GM21619 (cell line): ENCODE data around the gene PIGZ.
A peak's percentile ranks its signal among the peaks of the same experiment; 100 is the strongest.

Source experiments
- ATAC-seq: cut with Tn5 transposase; IDR thresholded peaks from one replicate; pipeline ENCODE4 v1.9.1; 2021; ENCODE audit not compliant: unreplicated experiment

Gene PIGZ

GRCh38 chr3:196983186-196983585, 14.6 kb upstream of the PIGZ start:
- ATAC-seq = no peak

DNA sequence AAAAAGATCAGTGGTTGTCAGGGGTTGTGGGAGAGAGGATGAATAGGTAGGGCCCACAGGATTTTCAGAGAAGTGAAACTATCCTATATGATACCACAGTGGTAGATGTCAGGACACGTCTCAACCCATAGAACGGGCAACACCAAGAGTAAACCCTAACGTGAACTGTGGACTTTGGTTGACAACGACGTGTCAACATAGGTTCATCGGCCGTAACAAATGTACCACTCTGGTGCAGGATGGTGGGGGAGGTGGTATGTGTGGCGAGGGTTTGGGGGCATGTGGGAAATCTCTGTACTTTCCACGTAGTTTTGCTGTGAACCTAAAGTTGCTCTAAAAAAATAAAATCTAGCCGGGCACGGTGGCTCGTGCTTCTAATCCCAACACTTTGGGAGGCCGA, 13.0 kb upstream of the PIGZ start:
- no peak for ATAC-seq

DNA sequence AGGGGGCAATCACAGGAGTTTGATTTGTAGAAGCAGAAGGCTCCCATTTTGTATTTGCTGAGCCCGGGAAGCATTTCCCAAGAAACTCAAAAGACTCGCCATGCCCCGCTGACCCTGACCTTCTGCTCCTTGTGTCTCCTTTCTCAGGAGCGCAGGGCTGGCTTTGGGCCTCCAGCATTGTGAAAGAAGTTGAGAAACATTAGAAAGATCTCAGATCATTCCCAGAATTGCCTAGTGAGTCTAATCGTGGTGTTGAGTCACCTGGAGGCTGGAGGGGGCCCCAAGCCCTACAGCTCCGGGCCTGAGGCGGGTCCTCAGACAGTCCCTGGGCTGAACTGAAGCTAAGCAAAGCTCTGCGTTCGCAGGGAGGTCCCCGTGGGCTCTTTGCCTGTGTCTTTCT, 10.9 kb upstream of the PIGZ start:
- no peak for ATAC-seq

DNA sequence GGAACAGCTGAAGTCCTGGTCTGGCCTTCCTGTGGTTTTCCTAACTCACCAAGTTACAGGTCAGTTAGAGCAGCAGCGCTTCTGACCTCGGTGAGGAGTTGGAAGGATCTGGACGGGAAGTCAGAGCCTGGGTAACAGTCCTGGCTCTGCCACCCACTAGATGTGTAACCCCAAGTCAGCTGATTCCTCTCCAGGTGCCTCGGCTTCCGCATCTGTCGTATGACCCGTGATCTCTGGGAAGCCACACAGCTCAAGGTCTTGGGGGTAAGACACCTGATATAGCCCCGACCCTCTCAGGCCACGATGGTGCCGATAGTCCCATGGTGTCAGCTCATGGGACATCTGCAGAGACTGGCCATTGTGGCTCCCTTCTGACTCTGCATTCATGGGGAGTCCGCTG, 8.3 kb upstream of the PIGZ start:
- no peak for ATAC-seq

DNA sequence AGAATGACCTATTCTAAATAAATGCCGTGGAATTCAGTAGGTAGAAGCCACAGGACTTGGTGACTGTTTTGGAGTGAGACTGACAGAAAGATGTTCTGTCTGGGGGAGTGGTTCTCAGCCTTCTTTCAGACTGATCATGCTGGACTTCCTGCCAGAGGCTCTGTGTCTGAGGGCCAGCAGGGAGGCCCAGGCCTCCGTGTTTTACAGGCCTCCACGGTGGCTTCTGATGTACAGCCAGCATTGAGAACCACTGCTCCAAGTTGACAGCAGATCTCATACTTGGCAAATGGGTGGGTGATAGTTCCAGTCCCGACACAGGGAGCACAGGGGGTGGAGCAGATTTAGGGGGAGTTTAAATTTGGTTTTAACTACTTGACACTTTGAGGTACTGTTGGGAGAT, 6.7 kb upstream of the PIGZ start:
- ATAC-seq = no peak

DNA sequence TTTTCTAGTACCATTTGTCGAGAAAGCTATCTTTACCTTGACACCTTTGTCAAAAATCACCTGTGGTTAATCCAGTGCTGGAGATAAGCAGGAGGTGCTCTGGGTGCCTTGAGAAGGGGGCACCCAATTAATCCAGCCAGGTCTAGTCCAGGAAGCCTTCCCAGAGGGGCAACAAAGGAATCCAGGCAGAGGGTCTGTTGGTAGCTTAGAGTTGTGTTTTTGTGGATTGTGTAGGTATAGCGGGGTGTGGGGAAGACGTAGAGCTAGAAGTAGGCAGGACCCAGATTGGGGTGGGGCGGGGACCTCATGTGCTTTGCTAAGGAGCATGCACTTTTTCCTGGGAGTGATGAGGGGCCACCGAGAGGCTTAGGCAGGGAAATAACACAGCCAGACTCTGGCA, 6.0 kb upstream of the PIGZ start:
- no peak for ATAC-seq

DNA sequence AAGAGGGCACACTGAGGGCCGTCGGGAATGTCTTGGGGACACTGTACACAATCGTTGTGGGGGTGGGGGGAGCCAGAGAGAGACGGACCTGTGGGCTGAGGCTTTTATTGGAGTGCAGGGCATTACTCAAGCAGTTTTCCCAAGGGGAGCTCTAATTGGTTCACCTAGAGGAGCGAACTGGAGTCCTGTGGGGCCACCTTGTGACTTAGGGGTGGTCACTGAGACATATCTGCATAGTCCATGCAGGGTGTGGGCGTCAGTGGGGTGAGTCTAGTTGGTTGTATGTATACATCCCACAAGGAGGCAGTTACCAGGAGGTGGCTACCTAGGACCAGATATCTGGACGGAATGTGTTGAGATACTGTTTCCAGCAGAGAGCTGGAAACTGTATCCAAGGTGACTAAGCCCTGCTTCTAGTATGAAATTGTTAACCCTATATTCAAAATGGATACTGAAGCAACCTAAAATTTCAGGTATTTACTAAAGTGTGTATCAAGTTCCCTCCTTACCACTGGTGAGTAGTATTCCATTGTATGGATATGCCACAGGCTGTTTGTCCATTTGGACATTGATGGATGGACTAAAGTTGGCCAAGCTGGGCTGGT, 2.6 kb upstream of the PIGZ start:
- ATAC-seq = no peak

DNA sequence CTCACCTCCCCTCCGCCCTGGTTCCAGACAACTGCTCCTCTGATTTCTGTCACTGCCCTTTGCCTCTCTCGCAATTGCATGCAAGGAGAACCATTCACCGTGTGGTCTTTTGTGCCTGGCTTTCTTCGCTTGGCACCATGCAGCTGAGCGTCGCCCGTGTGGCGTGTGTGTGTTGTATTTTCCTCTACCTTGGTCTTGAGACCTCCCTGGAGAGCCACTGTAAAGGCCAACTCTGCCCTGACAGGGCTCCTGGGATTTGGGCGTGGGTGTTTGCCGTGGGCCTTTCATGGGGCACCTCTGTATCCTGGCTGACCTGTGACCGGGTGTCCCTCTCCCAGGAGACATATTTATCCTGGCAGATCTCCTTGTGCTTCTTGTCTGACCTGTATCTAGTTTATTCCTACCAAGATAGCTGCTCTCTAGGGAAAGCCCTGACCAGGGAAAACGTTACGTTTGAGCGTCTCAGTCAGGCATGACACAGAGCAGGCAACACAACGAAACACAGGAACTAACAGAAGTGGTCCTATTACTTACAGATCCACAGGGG, 2.0 kb upstream of the PIGZ start:
- no peak for ATAC-seq

DNA sequence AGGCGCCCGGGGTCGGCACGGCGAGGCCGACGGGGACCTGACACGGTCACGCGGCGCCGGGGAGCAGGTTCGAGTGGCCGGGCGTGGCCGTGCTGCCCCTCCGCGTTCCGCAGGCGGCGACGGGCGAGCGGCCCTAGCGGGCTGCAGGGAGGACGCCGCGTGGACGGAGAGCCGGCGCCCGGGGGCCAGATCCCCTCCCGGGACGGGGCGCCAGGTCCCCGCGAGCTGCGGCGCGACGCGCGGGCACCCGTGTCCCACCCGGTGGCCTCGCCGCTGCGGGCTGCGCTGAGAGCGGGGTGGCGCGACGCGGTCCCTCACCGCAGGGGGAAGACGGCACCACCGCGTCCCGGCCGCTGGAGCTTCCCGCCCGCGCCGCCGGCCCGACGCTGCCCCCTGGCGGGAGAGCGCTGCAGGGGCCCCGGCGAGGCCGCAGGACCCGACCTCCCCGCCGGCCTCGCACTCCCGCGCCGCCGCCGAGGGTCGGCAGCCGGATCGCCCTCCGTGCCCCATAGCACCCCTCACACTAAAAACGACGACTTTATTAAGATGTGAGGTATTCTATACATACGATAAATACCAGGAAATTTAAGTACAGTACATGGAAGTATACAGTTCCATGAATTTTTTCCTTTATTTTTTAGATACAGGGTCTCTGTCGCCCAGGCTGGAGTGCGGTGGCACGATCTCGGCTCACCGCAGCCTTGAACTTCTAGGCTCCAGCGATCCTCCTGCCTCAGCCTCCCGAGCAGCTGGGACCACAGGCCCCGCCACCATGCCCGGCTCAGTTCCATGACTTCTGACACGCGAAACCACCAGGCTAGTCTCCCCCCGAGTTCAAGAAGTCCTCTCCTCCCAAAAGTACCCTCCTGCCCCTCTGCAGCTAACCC, 1.3 kb upstream of the PIGZ start:
- ATAC-seq = peak; percentile 49

DNA sequence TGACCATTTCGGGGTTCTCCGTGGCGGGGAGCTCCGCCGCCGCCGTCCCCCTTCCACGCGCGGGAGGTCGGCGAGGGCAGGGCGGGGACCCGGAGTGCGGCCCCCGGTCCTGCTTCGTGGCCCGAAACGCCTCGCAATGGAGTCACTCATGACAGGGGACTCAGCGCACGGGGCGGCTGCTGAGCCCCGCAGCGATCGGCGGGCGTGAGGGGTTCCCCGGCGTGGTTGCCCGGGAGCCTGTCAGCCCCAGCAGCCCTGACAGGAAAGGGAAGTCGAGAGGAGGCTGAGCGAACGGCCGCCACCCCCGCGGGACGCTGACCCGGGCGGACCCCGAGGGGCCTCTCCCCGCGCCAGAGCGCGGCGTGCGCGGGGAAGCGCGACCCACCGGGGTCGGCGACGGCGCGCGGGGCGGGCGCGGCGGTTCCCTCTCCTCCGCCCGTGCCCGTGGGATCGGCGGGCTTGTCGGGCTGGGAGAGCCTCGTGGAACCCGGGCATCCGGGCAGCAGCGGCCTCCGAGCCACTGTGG, 564 bp upstream of the PIGZ start:
- ATAC-seq = peak; percentile 47

DNA sequence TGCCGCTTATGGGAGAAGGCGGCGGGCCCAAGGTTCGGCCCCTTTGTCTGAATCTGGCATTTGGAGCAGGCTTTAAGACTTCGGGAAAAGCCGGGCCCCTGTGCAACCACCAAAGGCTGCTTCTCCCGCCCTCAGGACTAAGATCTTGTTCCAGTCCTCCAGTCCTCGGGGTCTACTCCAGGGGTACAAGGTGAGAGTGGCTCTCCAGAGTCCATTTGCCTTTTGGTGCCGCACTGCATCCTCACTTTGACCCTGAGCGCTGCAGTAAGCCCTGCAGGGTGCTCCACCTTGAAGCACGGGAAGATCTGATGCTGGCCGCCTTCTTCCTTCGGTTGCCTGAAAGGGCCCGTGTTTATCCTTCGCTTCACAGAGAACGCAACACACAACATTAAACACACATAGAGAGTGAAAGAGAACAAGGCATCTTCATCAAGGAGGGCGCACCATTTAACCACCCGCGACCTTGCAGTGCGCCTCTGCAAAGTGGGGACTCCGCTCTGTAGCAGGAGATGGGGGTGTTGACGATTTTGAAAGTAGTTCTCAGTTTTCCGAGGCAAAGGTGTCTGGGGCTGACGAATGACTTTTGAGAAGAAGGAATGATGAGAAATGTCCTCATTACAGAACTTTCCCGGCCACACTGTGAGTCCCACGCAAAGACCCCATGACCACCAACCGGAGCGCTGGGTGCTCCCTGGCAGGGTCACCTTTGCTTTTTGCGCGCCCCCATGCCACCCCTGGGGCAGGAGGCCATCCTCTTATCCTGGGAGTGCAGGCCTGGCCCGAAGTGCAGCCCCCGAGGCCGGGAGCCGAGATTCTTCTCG, 1.0 kb downstream of the PIGZ start:
- no peak for ATAC-seq

- no peak for ATAC-seq
Observed at GRCh38 chr3:196966526-196967401, 1.9 kb downstream of the PIGZ start.

DNA sequence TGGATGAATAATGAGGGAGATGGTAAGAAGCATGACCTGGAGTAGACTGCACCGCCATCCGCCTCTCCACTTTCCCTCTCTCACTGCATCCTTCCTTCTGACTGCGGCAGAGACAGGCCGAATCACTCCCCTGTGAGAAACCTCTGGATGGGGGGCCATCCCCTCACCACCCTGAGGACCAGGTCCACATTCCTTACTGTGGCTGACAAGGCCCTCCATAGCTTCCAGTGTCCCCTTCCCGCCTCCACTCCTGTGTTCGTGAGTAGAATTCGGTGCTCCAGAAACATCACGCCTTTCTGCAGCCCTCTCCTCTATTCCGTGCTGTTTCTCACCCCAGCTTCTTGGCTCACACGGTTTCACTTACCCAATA, 2.8 kb downstream of the PIGZ start:
- no peak for ATAC-seq

GRCh38 chr3:196965112-196965803, 3.4 kb downstream of the PIGZ start:
- ATAC-seq = no peak

GRCh38 chr3:196963631-196963953, 5.0 kb downstream of the PIGZ start:
- no peak for ATAC-seq

DNA sequence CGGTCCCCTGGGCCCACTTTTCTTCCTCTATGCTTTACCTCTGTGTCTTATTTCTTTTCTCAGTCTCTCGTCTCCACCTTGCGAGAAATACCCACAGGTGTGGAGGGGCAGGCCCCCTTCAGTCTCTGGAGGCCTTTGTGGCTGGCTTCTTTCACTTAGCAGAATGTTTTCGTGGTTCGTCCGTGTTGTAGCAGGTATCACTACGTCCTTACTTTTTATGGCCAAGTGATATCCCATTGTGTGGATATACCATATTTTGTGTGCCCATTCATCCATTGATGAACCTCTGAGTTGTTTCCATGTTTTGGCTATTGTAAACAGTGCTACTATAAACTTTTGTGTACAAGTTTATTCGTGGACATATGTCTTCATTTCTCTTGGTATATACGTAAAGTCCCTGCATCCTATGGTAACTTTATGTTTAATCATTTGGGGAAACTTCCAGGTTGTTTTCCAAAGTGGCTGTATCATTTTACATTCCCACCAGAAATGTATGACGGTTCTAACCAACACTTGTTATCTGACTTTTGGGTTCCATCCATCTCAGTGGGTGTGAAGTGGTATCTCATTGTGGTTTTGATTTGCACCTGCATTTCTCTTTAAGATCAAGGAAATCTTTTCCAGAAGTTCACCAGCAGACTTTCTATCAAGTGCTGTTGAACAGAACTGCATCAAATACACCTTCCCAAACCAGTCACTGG, 5.6 kb downstream of the PIGZ start:
- no peak for ATAC-seq

DNA sequence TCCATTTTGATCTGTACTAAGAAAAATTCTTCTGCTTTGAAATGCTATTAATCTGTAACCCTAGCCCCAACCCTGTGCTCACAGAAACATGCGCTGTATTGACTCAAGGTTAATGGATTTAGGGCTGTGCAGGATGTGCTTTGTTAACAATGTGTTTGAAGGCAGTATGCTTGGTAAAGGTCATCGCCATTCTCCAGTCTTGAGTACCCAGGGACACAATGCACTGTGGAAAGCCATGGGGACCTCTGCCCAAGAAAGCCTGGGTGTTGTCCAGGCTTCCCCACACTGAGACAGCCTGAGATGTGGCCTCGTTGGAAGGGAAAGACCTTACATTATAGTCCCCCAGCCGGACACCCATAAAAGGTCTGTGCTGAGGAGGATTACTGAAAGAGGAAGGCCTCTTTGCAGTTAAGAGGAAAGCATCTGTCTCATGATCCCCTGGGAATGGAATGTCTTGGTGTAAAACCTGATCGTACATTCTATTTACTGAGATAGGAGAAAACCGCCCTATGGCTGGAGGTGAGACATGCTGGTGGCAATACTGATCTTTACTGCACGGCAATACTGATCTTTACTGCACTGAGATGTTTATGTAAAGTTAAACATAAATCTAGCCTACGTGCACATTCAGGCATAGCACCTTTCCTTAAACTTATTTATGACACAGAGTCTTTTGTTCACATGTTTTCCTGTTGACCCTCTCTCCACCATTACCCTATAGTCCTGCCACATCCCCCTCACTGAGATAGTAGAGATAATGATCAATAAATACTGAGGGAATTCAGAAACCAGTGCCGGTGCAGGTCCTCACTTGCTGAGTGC, 6.3 kb downstream of the PIGZ start:
- ATAC-seq = no peak

- ATAC-seq = no peak
Observed at GRCh38 chr3:196954832-196955231, 13.8 kb downstream of the PIGZ start.
